Pancreas (tissue), 10 donors: ENCODE data around the gene SLC6A13. TPM values are rescaled to one million over a fixed set of nuclear protein-coding genes. Genes with fewer than 3 reads are reported as not detected.
"Not testable (repeated sequence)": the region's sequence is repeated elsewhere in the genome, so short reads cannot be mapped to it uniquely, and the experiment has no call there.

ENCODE experiments used
- ATAC-seq, 4 donors: fragments of 200-7000 bp; cut with Tn5 transposase; one replicate each; pipeline versions ENCODE4 v1.8.0 to v1.9.1; 2020; ENCODE audit warnings: mild to moderate bottlenecking in 4 of 4, moderate library complexity in 4 of 4
- DNase-seq, 6 donors: peaks; one replicate each; pipeline ENCODE4 v3.0.0-alpha.2; 2020
- FAIRE-seq: peaks from 2 replicates; lab custom pipeline; 2012; peaks lifted over from hg19 to GRCh38; lab: Jason Lieb, UNC
- H3K27ac ChIP-seq, 4 donors: fragments of 200-600 bp; sonication (generic); 1 replicate in 3 of 4; 2 replicates in 1 of 4; pipeline versions ENCODE4 v1.5.0 to v1.8.0; 2020
- H3K27me3 ChIP-seq, 4 donors: fragments of 200-600 bp; one replicate each; pipeline ENCODE4 v1.8.0; 2021
- H3K36me3 ChIP-seq, 3 donors: fragments of 200-600 bp; sonication (generic) in 1 of 3; one replicate each; pipeline versions ENCODE4 v1.5.0 to v1.8.0; 2020 to 2021
- H3K4me1 ChIP-seq, 3 donors: fragments of 200-600 bp; one replicate each; pipeline ENCODE4 v1.8.0; 2021
- H3K4me3 ChIP-seq, 4 donors: fragments of 200-600 bp; sonication (generic) in 2 of 4; one replicate each; pipeline versions ENCODE4 v1.5.0 to v1.8.0; 2020 to 2021
- H3K9me3 ChIP-seq, 4 donors: fragments of 200-600 bp; one replicate each; pipeline ENCODE4 v1.8.0; 2021
- CTCF ChIP-seq, 4 donors: fragments of 200-600 bp; sonication (generic) in 3 of 4; IDR thresholded peaks; one replicate each; pipeline versions ENCODE4 v1.5.0 to v1.8.0; 2021; ENCODE audit warnings: antibody characterized with exemption in 4 of 4
- WGBS, 2 donors: extraction: QIAGEN DNeasy Blood & Tissue Kit; methylation state at CpG; one replicate each; pipeline ENCODE4 v1.1.7; 2013; 5-methylcytosine and 5-hydroxymethylcytosine counted together
- intact Hi-C, 3 donors: fragments of 100-400 bp; cut with DNase I; formaldehyde crosslinking; loops; one replicate each; pipeline versions ENCODE4 v1.11.1 to v1.14.2; 2022
- polyA plus RNA-seq, 2 donors: library from polyadenylated mRNA; stranded (reverse); fragments of 200-250 nt; gene quantifications; one replicate each; pipeline ENCODE4 v1.2.3, GENCODE V29; 2013
- total RNA-seq, 6 donors: library from RNA; stranded (reverse); fragmentation: NEBNext Ultra II Directional in 4 of 6; extraction: Animal tissue kit (Norgen Biotek cat#: 25700) in 4 of 6; gene quantifications; one replicate each; pipeline versions ENCODE4 v1.2.1 to v1.2.4, GENCODE V29; 2021 to 2023
- donor health status: healthy with polysubstance abuse.
- donor health status: DM: no; HTN: no; CAD: no; lungs with moderate emphysema.
- donor health status: DM: no; HTN: no; CAD: no.
- donor health status: control.
- donor health status: control.
- donor health status: Bipolar disorder and iron deficiency.
- donor health status: DM: yes; HTN: yes; CAD: no.
- donor health status: DM: no; HTN: no; CAD: no.
- donor health status: DM: no; HTN: no; CAD: no.
- donor health status: DM: yes; HTN: yes; CAD: no.

The SLC6A13 gene
- total and polyA plus RNA-seq, 8 donors = 0.23 to 0.35 (median 0.29) TPM; not detected in 4

DNA sequence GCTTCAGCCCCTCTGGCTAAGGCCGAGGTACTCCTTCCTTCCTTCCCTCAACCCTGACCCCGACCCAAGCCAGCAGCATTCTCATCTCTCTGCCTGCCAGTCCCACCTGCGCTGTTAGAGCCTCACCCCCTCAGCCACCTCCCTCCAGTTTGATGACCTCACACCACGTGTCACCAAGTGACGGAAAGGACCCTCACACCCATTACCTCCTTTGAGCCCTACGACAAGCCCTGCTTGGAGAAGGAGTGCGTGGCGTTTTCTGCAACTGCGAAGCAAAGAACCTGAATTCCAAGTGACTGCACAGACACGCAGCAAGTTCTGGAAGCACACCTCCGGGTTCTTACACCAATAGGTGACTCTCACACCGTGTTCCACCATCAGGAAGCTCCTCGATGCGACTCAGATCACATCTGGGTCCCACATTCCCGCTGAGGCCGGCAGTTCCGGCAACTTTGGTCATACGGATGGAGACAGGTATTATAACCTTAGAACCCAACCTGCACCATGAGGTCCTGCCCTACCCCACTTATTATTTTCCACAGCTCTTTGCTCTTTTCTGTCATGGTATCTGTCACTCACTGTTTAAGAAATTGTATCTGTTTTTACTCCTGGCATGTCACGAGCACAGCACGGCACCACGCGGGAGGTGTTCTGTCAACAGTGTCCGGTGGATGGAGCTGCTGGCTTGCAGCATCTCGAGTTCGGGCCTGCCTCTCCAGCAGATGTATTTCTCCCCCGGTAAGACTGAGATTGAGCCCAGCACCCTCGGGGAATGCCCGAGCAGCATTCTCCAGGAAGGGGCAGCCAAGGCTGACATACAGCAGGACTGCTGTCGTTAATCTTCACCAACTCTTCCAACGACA, 43.7 kb downstream of the SLC6A13 start:
- no peaks in the 10 kb centered on the region for H3K9me3 ChIP-seq
- H3K36me3 ChIP-seq = no peaks in the 10 kb centered on the region
- H3K4me1 ChIP-seq = no peaks in the 10 kb centered on the region
- no peak for FAIRE-seq
- no peak for DNase-seq
- WGBS, 2 donors = 78 to 83% methylated on average over 29 to 30 of the region's 30 CpGs
- H3K4me3 ChIP-seq = no peak overlapping the region
- TF ChIP-seq CTCF (IDR thresholded peaks at IDR 0.05) = no peak
- no peak for ATAC-seq
- H3K27ac ChIP-seq = no peak overlapping the region
- intact Hi-C loops = no loop called here
- no peaks in the 10 kb centered on the region for H3K27me3 ChIP-seq

GRCh38 chr12:218221-218620, 44.4 kb downstream of the SLC6A13 start:
- Histone ChIP-seq H3K9me3 (no peaks in the 10 kb centered on the region), H3K36me3 (no peaks in the 10 kb centered on the region), H3K27me3 (no peaks in the 10 kb centered on the region), H3K4me3 (no peak overlapping the region), H3K4me1 (peaks cover 0 to under 1% (median 0%) of the 10 kb centered on the region in 3 donors), H3K27ac (no peak overlapping the region)
- DNase-seq (peak in 1 of 6 donors; percentile 33), FAIRE-seq (no peak), ATAC-seq (no peak)
- no peak for TF ChIP-seq CTCF (IDR thresholded peaks at IDR 0.05)
- 80 to 81% methylated on average over 5 of the region's 5 CpGs for WGBS, 2 donors
- intact Hi-C loops = no loop called here

DNA sequence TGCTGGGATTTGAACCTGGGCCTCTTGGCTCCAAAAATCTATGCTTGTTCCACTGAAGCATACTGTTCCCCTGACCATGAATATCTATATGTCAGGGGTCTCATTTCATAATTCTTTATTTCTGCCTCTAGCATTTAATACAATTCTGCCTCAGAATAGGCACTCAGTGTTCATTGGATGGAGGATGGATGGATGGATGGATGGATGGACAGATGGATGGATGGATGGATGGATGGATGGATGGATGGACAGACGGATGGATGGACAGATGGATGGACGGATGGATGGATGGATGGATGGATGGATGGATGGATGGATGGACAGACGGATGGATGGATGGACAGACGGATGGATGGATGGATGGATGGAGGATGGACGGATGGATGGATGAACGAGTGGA, 45.6 kb downstream of the SLC6A13 start:
- intact Hi-C loops, H3K4me1 ChIP-seq, H3K36me3 ChIP-seq, H3K9me3 ChIP-seq, H3K4me3 ChIP-seq, ATAC-seq, FAIRE-seq, H3K27me3 ChIP-seq, DNase-seq, H3K27ac ChIP-seq: not testable (repeated sequence)
- 54 to 58% methylated on average over 6 of the region's 6 CpGs for WGBS, 2 donors

GRCh38 chr12:215116-215515, 47.5 kb downstream of the SLC6A13 start:
- Histone ChIP-seq H3K36me3 (no peaks in the 10 kb centered on the region), H3K27ac (no peak overlapping the region), H3K4me3 (no peak overlapping the region), H3K9me3 (no peaks in the 10 kb centered on the region), H3K27me3 (no peaks in the 10 kb centered on the region), H3K4me1 (peaks cover 0 to 7% (median 5%) of the 10 kb centered on the region in 3 donors)
- DNase-seq (peak in 1 of 6 donors; percentile 20), ATAC-seq (no peak), FAIRE-seq (no peak)
- 91 to 94% methylated on average over 6 of the region's 6 CpGs for WGBS, 2 donors
- TF ChIP-seq CTCF (IDR thresholded peaks at IDR 0.05) = no peak
- intact Hi-C loops = no loop called here

- WGBS, 2 donors = 63 to 65% methylated on average over 14 of the region's 14 CpGs
- no peaks in the 10 kb centered on the region for H3K27me3 ChIP-seq
- no peaks in the 10 kb centered on the region for H3K36me3 ChIP-seq
- no peak for TF ChIP-seq CTCF (IDR thresholded peaks at IDR 0.05)
- intact Hi-C loops = no loop called here
- peak in 1 of 6 donors; percentile 42 for DNase-seq
- H3K27ac ChIP-seq = no peak within 1 kb of the TSS
- FAIRE-seq = no peak
- peak in 1 of 4 donors; percentile 6 for ATAC-seq
- H3K4me3 ChIP-seq = no peak within 1 kb of the TSS
- no peaks in the 10 kb centered on the region for H3K9me3 ChIP-seq
- peaks cover 0 to 7% (median 5%) of the 10 kb centered on the region in 3 donors for H3K4me1 ChIP-seq
Measured at GRCh38 chr12:214003-214741, 48.5 kb downstream of the SLC6A13 start, which contains the start of gene SLC6A12. Gene SLC6A12 (minus strand): TSS chr12:214157. CDS start chr12:209986, 4,171 bp downstream.
